ENCODE data around the gene CFAP20.
"Not testable (repeated sequence)": the region's sequence is repeated elsewhere in the genome, so short reads cannot be mapped to it uniquely, and the experiment has no call there.

Gene CFAP20

GRCh38 chr16:58094791-58095574 is 34.2 kb downstream of the CFAP20 start:
- H3K4me3 ChIP-seq (replicated peaks; ENCODE audit: insufficient read depth, low read length), result no peak overlapping the region
- no peak for DNase-seq (ENCODE audit: low read depth in 1 of 2, low spot score in 1 of 2)
- H3K27ac ChIP-seq (replicated peaks), result no peak overlapping the region
- no peaks in the 10 kb centered on the region for H3K27me3 ChIP-seq (ENCODE audit: insufficient read depth, poor library complexity, severe bottlenecking)
- TF ChIP-seq GABPA (IDR thresholded peaks at IDR 0.05; ENCODE audit: low read depth), result no peak
- no peak for TF ChIP-seq SPI1 (IDR thresholded peaks at IDR 0.05; ENCODE audit: borderline replicate concordance, low read depth)
- TF ChIP-seq POLR2AphosphoS5 (IDR thresholded peaks at IDR 0.05; ENCODE audit: low read depth), result no peak
- TF ChIP-seq, protein P1, sequence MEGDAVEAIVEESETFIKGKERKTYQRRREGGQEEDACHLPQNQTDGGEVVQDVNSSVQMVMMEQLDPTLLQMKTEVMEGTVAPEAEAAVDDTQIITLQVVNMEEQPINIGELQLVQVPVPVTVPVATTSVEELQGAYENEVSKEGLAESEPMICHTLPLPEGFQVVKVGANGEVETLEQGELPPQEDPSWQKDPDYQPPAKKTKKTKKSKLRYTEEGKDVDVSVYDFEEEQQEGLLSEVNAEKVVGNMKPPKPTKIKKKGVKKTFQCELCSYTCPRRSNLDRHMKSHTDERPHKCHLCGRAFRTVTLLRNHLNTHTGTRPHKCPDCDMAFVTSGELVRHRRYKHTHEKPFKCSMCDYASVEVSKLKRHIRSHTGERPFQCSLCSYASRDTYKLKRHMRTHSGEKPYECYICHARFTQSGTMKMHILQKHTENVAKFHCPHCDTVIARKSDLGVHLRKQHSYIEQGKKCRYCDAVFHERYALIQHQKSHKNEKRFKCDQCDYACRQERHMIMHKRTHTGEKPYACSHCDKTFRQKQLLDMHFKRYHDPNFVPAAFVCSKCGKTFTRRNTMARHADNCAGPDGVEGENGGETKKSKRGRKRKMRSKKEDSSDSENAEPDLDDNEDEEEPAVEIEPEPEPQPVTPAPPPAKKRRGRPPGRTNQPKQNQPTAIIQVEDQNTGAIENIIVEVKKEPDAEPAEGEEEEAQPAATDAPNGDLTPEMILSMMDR (IDR thresholded peaks at IDR 0.05; ENCODE audit: insufficient read depth, low read length), result no peak

DNA sequence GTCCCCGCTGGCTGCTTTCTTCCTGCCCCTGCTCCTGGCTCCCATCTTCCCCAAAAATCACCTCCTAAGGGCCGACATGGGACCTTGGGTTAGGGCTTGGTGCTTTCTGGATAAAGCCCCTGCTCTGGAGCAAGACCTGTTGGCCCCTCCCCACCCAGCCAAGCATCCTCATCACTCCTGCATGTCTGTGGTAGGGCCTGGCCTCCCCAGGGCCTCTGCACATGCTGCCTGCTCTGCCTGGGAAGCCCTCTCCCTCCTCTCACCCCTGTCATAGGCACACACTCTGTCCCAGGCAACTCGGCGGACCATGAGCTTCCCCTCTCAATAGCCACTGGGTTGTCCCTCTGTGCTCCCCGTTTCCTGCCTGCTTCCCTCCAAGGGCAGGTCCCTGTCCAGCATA is 35.2 kb downstream of the CFAP20 start:
- no peak for DNase-seq (ENCODE audit: low read depth in 1 of 2, low spot score in 1 of 2)
- TF ChIP-seq SPI1 (IDR thresholded peaks at IDR 0.05; ENCODE audit: borderline replicate concordance, low read depth) (no peak), GABPA (IDR thresholded peaks at IDR 0.05; ENCODE audit: low read depth) (no peak), POLR2AphosphoS5 (IDR thresholded peaks at IDR 0.05; ENCODE audit: low read depth) (no peak)
- TF ChIP-seq, protein P1 (IDR thresholded peaks at IDR 0.05; ENCODE audit: insufficient read depth, low read length), result no peak
- TF ChIP-seq, protein P2, sequence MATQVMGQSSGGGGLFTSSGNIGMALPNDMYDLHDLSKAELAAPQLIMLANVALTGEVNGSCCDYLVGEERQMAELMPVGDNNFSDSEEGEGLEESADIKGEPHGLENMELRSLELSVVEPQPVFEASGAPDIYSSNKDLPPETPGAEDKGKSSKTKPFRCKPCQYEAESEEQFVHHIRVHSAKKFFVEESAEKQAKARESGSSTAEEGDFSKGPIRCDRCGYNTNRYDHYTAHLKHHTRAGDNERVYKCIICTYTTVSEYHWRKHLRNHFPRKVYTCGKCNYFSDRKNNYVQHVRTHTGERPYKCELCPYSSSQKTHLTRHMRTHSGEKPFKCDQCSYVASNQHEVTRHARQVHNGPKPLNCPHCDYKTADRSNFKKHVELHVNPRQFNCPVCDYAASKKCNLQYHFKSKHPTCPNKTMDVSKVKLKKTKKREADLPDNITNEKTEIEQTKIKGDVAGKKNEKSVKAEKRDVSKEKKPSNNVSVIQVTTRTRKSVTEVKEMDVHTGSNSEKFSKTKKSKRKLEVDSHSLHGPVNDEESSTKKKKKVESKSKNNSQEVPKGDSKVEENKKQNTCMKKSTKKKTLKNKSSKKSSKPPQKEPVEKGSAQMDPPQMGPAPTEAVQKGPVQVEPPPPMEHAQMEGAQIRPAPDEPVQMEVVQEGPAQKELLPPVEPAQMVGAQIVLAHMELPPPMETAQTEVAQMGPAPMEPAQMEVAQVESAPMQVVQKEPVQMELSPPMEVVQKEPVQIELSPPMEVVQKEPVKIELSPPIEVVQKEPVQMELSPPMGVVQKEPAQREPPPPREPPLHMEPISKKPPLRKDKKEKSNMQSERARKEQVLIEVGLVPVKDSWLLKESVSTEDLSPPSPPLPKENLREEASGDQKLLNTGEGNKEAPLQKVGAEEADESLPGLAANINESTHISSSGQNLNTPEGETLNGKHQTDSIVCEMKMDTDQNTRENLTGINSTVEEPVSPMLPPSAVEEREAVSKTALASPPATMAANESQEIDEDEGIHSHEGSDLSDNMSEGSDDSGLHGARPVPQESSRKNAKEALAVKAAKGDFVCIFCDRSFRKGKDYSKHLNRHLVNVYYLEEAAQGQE (IDR thresholded peaks at IDR 0.05; ENCODE audit: insufficient replicate concordance, low read depth), result no peak

GRCh38 chr16:58090396-58090795 is 38.8 kb downstream of the CFAP20 start:
- not testable (repeated sequence) for H3K27ac ChIP-seq (replicated peaks); H3K4me3 ChIP-seq (replicated peaks; ENCODE audit: insufficient read depth, low read length); H3K27me3 ChIP-seq (ENCODE audit: insufficient read depth, poor library complexity, severe bottlenecking); DNase-seq (ENCODE audit: low read depth in 1 of 2, low spot score in 1 of 2)

More for the DNA sequence above, 35.2 kb downstream of the CFAP20 start:
- Histone ChIP-seq H3K4me3 (replicated peaks; ENCODE audit: insufficient read depth, low read length) (no peak overlapping the region), H3K27me3 (ENCODE audit: insufficient read depth, poor library complexity, severe bottlenecking) (no peaks in the 10 kb centered on the region), H3K27ac (replicated peaks) (no peak overlapping the region)

GRCh38 chr16:58088091-58088490 is 41.1 kb downstream of the CFAP20 start:
- H3K27ac ChIP-seq (replicated peaks), result no peak overlapping the region
- TF ChIP-seq SPI1 (IDR thresholded peaks at IDR 0.05; ENCODE audit: borderline replicate concordance, low read depth) (no peak), POLR2AphosphoS5 (IDR thresholded peaks at IDR 0.05; ENCODE audit: low read depth) (no peak), GABPA (IDR thresholded peaks at IDR 0.05; ENCODE audit: low read depth) (no peak)
- TF ChIP-seq, protein P2 (IDR thresholded peaks at IDR 0.05; ENCODE audit: insufficient replicate concordance, low read depth), result no peak
- TF ChIP-seq, protein P1 (IDR thresholded peaks at IDR 0.05; ENCODE audit: insufficient read depth, low read length), result no peak
- no peaks in the 10 kb centered on the region for H3K27me3 ChIP-seq (ENCODE audit: insufficient read depth, poor library complexity, severe bottlenecking)
- no peak overlapping the region for H3K4me3 ChIP-seq (replicated peaks; ENCODE audit: insufficient read depth, low read length)
- no peak for DNase-seq (ENCODE audit: low read depth in 1 of 2, low spot score in 1 of 2)
